Measurements from ENCODE around the gene BRD9.

GRCh38 chr5:923281-923873 is 30.8 kb upstream of the BRD9 start:
- TF ChIP-seq GATA2 (IDR thresholded peaks at IDR 0.05; ENCODE audit: low read depth, low read length) = no peak
- TF ChIP-seq GATA3 (IDR thresholded peaks at IDR 0.05; ENCODE audit: low read depth, low read length) = no peak

Measured in SH-SY5Y (cell line).